Measurements from ENCODE around the gene EIF3J. TPM values are rescaled to one million over a fixed set of nuclear protein-coding genes. Genes with fewer than 3 reads are reported as not detected.

Gene EIF3J
- total RNA-seq, 6 donors from 2014 or later = 25.3 to 82.2 (median 58.3) TPM

DNA sequence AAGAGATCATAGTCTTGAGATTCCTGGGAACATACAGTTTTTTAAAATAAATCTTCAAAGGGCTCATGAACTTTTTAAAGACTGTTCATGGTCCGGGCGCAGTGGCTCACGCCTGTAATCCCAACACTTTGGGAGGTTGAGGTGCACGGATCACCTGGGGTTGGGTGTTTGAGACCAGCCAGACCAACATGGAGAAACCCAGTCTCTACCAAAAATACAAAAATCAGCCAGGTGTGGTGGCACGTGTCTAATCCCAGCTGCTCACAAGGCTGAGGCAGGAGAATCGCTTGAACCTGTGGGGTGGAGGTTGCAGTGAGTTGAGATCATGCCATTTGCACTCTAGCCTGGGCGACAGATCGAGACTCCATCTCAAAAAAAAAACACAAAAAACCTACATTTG, 41.4 kb upstream of the EIF3J start:
- H3K36me3 ChIP-seq = peaks cover under 1 to 61% (median 35%) of the 10 kb centered on the region in 4 donors
- 94 to 95% methylated on average over 8 of the region's 8 CpGs for WGBS, 2 donors
- H3K27ac ChIP-seq = no peak overlapping the region
- no peaks in the 10 kb centered on the region for H3K9me3 ChIP-seq
- no peaks in the 10 kb centered on the region for H3K4me1 ChIP-seq
- H3K4me3 ChIP-seq = no peak overlapping the region
- TF ChIP-seq POLR2AphosphoS5 (IDR thresholded peaks at IDR 0.05) (no peak), POLR2A (IDR thresholded peaks at IDR 0.05) (no peak), EP300 (IDR thresholded peaks at IDR 0.05) (no peak)
- TF ChIP-seq, protein P1, sequence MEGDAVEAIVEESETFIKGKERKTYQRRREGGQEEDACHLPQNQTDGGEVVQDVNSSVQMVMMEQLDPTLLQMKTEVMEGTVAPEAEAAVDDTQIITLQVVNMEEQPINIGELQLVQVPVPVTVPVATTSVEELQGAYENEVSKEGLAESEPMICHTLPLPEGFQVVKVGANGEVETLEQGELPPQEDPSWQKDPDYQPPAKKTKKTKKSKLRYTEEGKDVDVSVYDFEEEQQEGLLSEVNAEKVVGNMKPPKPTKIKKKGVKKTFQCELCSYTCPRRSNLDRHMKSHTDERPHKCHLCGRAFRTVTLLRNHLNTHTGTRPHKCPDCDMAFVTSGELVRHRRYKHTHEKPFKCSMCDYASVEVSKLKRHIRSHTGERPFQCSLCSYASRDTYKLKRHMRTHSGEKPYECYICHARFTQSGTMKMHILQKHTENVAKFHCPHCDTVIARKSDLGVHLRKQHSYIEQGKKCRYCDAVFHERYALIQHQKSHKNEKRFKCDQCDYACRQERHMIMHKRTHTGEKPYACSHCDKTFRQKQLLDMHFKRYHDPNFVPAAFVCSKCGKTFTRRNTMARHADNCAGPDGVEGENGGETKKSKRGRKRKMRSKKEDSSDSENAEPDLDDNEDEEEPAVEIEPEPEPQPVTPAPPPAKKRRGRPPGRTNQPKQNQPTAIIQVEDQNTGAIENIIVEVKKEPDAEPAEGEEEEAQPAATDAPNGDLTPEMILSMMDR (IDR thresholded peaks at IDR 0.05) = no peak
- H3K27me3 ChIP-seq = no peaks in the 10 kb centered on the region
- no peak for ATAC-seq (ENCODE audit: low FRiP score in 2 of 2)
- DNase-seq = no peak

DNA sequence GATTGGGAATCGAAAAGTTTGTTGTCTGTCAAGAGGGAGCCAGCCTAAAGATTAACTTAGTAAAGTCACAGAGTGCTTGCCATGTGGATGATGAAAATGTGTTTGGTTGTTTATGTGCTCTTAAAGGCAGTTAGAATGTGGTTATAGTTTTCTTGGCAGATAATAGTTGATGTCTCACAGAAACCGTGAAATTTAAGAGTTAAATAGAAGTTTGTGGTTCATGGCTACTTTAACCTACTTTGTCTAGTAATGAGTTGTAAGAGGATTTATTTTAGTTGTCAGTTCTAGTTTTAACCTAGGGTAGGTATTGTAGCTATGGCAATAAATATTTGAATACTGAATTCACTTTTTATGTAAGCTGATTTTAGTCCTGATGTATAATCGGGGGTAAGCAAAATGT, 36.4 kb upstream of the EIF3J start:
- TF ChIP-seq POLR2A (IDR thresholded peaks at IDR 0.05) (no peak), POLR2AphosphoS5 (IDR thresholded peaks at IDR 0.05) (no peak), EP300 (IDR thresholded peaks at IDR 0.05) (no peak)
- TF ChIP-seq, protein P1 (IDR thresholded peaks at IDR 0.05) = no peak
- Histone ChIP-seq H3K4me1 (no peaks in the 10 kb centered on the region), H3K4me3 (no peak overlapping the region), H3K27me3 (no peaks in the 10 kb centered on the region), H3K36me3 (peaks cover 0 to 61% (median 21%) of the 10 kb centered on the region in 4 donors), H3K27ac (no peak overlapping the region), H3K9me3 (no peaks in the 10 kb centered on the region)
- WGBS, 2 donors = 75 to 80% methylated on average over 3 of the region's 3 CpGs
- ATAC-seq (ENCODE audit: low FRiP score in 2 of 2) (no peak), DNase-seq (no peak)

DNA sequence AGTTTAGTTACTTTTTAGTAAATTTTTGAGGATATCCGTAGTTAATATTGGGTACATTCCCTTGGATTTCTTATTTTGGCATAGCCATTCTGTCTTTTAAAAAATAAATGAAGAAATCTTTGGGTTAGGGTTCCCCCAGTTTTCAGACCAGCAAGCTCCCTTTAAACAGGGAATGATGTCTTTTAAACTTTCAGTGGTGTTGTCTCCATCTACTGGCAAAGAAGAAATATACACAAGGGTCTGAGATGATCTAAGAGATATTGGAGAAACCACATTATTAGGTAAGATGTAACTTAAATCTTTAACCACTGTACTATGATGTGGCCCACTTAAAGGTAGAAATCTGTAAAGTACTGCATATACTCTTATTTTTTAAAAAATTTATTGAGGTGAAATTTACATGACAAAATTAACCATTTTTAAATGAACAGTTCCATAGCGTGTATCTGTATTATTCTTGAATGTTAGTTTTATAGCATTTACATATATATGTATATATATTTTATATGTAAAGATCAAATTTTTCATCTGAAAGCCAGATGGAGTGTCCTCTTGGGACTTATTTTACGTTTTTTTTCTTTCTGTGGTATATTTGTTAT, 35.1 kb upstream of the EIF3J start:
- peaks cover 0 to 59% (median 20%) of the 10 kb centered on the region in 4 donors for H3K36me3 ChIP-seq
- DNase-seq = no peak
- WGBS, 2 donors = 84 to 85% methylated on average over 3 of the region's 3 CpGs
- H3K27me3 ChIP-seq = no peaks in the 10 kb centered on the region
- H3K4me3 ChIP-seq = no peak overlapping the region
- ATAC-seq (ENCODE audit: low FRiP score in 2 of 2) = peak in 1 of 2 donors; percentile 62
- no peaks in the 10 kb centered on the region for H3K9me3 ChIP-seq
- H3K27ac ChIP-seq = no peak overlapping the region
- H3K4me1 ChIP-seq = no peaks in the 10 kb centered on the region
- TF ChIP-seq, protein P1 (IDR thresholded peaks at IDR 0.05) = peak in 5 of 6 experiments; percentile 45 to 52 (median 50)
- no peak for TF ChIP-seq POLR2AphosphoS5 (IDR thresholded peaks at IDR 0.05)

DNA sequence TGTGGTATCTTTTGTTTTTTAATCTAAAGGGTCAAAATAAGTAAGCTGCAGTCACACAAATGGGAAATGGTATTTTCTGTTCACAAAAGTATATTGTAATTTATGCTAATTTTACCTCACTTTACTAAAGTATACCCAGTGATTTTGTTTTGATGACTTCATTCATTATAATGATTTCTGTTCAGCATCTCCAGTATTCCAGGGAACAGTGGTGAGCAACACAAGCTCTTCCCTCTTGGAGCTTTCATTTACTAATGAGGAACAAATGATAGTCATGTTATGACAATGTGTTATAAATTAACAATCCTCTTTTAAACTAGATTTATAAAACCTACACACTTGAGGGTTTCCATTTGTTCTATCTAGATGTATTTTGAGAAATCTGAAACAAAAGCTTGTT, 20.5 kb upstream of the EIF3J start:
- Histone ChIP-seq H3K27ac (no peak overlapping the region), H3K36me3 (peaks cover 0 to 51% (median 17%) of the 10 kb centered on the region in 4 donors), H3K9me3 (no peaks in the 10 kb centered on the region), H3K4me3 (no peak overlapping the region), H3K27me3 (no peaks in the 10 kb centered on the region), H3K4me1 (no peaks in the 10 kb centered on the region)
- no peak for ATAC-seq (ENCODE audit: low FRiP score in 2 of 2)
- TF ChIP-seq POLR2A (IDR thresholded peaks at IDR 0.05) = no peak
- TF ChIP-seq, protein P1 (IDR thresholded peaks at IDR 0.05) = no peak
- no peak for DNase-seq

DNA sequence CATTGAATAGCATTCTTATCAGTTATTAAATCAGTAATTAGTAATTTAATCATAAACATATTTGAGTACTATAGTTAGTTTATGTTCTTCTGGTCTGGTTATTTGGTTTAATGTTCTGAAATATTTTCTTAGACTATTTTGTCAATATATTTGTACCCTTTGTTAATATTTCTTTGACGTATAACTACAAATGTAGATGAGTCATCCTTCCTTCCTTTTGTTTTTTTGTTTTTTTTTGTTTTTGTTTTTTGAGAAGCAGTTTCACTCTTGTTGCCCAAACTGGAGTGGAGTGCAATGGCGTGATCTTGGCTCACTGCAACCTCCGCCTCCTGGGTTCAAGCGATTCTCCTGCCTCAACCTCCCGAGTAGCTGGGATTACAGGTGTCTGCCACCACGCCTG, 17.4 kb upstream of the EIF3J start:
- DNase-seq (no peak), ATAC-seq (ENCODE audit: low FRiP score in 2 of 2) (no peak)
- peak overlapping the region in 1 of 4 donors; percentile 21 for H3K27ac ChIP-seq
- no peaks in the 10 kb centered on the region for H3K4me1 ChIP-seq
- TF ChIP-seq, protein P1 (IDR thresholded peaks at IDR 0.05) = no peak
- TF ChIP-seq POLR2AphosphoS5 (IDR thresholded peaks at IDR 0.05) = no peak
- TF ChIP-seq POLR2A (IDR thresholded peaks at IDR 0.05) = no peak
- TF ChIP-seq EP300 (IDR thresholded peaks at IDR 0.05) = no peak
- H3K9me3 ChIP-seq = no peaks in the 10 kb centered on the region
- no peak overlapping the region for H3K4me3 ChIP-seq
- 89 to 91% methylated on average over 6 of the region's 6 CpGs for WGBS, 2 donors
- peaks cover 6 to 79% (median 28%) of the 10 kb centered on the region in 4 donors for H3K36me3 ChIP-seq
- H3K27me3 ChIP-seq = no peaks in the 10 kb centered on the region
